Glutamatergic neuron (in vitro differentiated cells): ENCODE data around the gene SH3GL2. TPM values are rescaled to one million over a fixed set of nuclear protein-coding genes. Genes with fewer than 3 reads are reported as not detected.

Experiments
- DNase-seq: peaks from one replicate; pipeline ENCODE4 v3.0.0; 2022
- H3K27ac Mint-ChIP-seq: one replicate; pipeline ENCODE4 v1.8.0; 2020; ENCODE audit warnings: mild to moderate bottlenecking, mixed read lengths, inconsistent platforms; ENCODE audit not compliant: unreplicated experiment
- H3K27me3 Mint-ChIP-seq: one replicate; pipeline ENCODE4 v1.8.0; 2020; ENCODE audit warnings: mild to moderate bottlenecking, moderate library complexity, mixed read lengths, inconsistent platforms; ENCODE audit not compliant: unreplicated experiment
- H3K36me3 Mint-ChIP-seq: one replicate; pipeline ENCODE4 v1.8.0; 2020; ENCODE audit warnings: mild to moderate bottlenecking, mixed read lengths, inconsistent platforms; ENCODE audit not compliant: unreplicated experiment
- H3K4me1 Mint-ChIP-seq: one replicate; pipeline ENCODE4 v1.8.0; 2020; ENCODE audit warnings: mild to moderate bottlenecking, low read depth, mixed read lengths, inconsistent platforms; ENCODE audit not compliant: unreplicated experiment
- H3K4me3 Mint-ChIP-seq: one replicate; pipeline ENCODE4 v1.8.0; 2020; ENCODE audit warnings: mild to moderate bottlenecking, mixed read lengths, inconsistent platforms; ENCODE audit not compliant: unreplicated experiment
- H3K9me3 Mint-ChIP-seq: one replicate; pipeline ENCODE4 v1.8.0; 2020; ENCODE audit warnings: mild to moderate bottlenecking, moderate library complexity, mixed read lengths, inconsistent platforms; ENCODE audit not compliant: unreplicated experiment
- total RNA-seq: library from RNA; stranded (reverse); fragmentation: NEBNext Ultra II Directional; extraction: Animal tissue kit (Norgen Biotek cat#: 25700); gene quantifications from one replicate; pipeline ENCODE4 v1.2.1, GENCODE V29; 2021; ENCODE audit not compliant: unreplicated experiment
- TF ChIP-seq, protein P1 (sequence below): fragments of 200-600 bp; sonication (generic); IDR thresholded peaks from one replicate; pipeline ENCODE4 v1.5.0; 2021; ENCODE audit not compliant: partially characterized antibody, unreplicated experiment

Gene SH3GL2
- total RNA-seq, 1 donor from 2014 or later, result 8.1 TPM

DNA sequence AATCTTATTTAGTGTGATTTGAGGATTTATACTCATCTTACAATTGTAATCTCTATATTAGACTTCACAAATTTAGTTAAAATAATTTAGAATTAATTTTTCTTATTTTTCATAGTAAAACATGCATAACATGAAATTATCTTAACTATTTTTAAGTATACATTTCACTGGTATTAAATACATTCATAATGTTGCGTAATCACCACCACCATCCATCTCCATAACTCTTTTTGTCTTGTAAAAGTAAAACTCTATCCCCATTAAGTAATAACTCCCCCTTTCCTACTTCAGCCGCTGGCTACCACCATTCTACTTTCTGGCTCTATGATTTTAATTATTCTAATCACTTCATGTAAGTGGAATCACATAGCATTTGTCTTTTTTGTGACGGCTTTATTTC is 193.4 kb downstream of the SH3GL2 start:
- DNase-seq, result no peak
- no peak overlapping the region for H3K27ac Mint-ChIP-seq
- H3K4me3 Mint-ChIP-seq, result no peak overlapping the region
- peaks cover 2% of the 10 kb centered on the region for H3K27me3 Mint-ChIP-seq
- peaks cover 3% of the 10 kb centered on the region for H3K9me3 Mint-ChIP-seq
- TF ChIP-seq, protein P1, sequence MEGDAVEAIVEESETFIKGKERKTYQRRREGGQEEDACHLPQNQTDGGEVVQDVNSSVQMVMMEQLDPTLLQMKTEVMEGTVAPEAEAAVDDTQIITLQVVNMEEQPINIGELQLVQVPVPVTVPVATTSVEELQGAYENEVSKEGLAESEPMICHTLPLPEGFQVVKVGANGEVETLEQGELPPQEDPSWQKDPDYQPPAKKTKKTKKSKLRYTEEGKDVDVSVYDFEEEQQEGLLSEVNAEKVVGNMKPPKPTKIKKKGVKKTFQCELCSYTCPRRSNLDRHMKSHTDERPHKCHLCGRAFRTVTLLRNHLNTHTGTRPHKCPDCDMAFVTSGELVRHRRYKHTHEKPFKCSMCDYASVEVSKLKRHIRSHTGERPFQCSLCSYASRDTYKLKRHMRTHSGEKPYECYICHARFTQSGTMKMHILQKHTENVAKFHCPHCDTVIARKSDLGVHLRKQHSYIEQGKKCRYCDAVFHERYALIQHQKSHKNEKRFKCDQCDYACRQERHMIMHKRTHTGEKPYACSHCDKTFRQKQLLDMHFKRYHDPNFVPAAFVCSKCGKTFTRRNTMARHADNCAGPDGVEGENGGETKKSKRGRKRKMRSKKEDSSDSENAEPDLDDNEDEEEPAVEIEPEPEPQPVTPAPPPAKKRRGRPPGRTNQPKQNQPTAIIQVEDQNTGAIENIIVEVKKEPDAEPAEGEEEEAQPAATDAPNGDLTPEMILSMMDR, result no peak
- H3K36me3 Mint-ChIP-seq, result no peaks in the 10 kb centered on the region
- H3K4me1 Mint-ChIP-seq, result peaks cover 13% of the 10 kb centered on the region

DNA sequence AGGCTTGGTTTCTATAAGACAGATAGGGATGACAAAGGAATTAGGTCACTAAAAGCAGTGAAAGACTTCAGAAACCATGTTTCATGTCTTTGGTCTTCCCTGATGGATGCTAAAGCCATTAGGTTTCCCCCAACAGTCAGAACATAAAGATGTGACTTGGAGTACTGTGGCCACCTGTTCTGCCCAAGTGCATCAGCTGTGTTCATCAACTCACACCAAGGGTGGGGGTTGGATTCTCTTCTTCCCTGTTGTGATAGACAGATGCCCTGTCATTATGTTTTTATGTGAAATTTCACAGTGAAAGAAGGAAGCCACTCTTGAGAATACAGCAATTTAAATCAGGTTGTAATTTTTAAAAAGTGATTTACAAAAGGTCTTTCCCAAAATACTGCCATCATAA is 196.8 kb downstream of the SH3GL2 start:
- H3K4me1 Mint-ChIP-seq, result peaks cover 13% of the 10 kb centered on the region
- no peak overlapping the region for H3K4me3 Mint-ChIP-seq
- peaks cover 6% of the 10 kb centered on the region for H3K9me3 Mint-ChIP-seq
- H3K27ac Mint-ChIP-seq, result peak overlapping the region; percentile 56
- DNase-seq, result peak; percentile 24
- peaks cover 7% of the 10 kb centered on the region for H3K36me3 Mint-ChIP-seq
- TF ChIP-seq, protein P1, result no peak
- peaks cover 2% of the 10 kb centered on the region for H3K27me3 Mint-ChIP-seq

DNA sequence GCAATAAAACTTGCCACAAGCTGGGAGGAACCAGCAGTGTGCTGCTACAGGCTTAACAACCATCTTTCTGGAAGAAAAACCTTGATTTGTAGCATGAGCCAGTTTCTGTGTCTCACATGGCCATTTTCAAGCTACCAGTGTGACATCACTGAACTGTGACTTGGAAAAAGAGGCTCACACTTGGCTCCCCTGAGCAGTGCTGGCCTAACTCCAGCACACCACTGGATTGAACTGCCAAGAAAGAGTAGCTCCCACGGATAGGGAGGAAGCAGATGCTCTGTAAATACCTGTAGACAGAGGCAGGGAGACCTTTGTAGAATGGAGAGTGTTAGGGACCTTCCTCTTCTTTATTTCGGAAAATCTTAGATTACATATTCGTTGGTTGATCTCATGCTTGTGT is 197.9 kb downstream of the SH3GL2 start:
- TF ChIP-seq, protein P1, result no peak
- DNase-seq, result no peak
- Mint-ChIP-seq H3K4me1 (peaks cover 13% of the 10 kb centered on the region), H3K4me3 (no peak overlapping the region), H3K9me3 (peaks cover 6% of the 10 kb centered on the region), H3K27ac (no peak overlapping the region), H3K36me3 (peaks cover 7% of the 10 kb centered on the region), H3K27me3 (peaks cover 2% of the 10 kb centered on the region)

DNA sequence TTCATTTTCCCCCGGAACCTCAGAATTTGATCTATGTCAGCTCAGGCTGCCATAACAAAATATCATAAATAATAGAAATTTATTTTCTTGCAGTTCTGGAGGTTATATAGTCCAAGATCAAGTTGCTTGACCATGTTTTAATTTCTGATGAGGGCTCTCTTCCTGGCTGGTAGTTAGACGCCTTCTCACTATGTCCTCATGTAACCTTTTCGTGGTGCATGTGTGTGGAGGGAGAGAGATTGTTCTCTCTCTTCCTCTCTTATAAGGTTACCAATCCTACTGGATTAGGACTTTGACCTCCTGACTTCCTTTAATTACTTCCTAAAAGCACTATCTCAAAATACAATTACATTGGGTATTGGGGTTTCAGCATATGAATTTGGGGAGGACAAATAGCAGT is 198.6 kb downstream of the SH3GL2 start:
- Mint-ChIP-seq H3K27ac (no peak overlapping the region), H3K9me3 (peaks cover 6% of the 10 kb centered on the region), H3K36me3 (peaks cover 7% of the 10 kb centered on the region), H3K4me3 (no peak overlapping the region), H3K4me1 (peaks cover 13% of the 10 kb centered on the region), H3K27me3 (peaks cover 2% of the 10 kb centered on the region)
- DNase-seq, result no peak
- TF ChIP-seq, protein P1, result no peak

DNA sequence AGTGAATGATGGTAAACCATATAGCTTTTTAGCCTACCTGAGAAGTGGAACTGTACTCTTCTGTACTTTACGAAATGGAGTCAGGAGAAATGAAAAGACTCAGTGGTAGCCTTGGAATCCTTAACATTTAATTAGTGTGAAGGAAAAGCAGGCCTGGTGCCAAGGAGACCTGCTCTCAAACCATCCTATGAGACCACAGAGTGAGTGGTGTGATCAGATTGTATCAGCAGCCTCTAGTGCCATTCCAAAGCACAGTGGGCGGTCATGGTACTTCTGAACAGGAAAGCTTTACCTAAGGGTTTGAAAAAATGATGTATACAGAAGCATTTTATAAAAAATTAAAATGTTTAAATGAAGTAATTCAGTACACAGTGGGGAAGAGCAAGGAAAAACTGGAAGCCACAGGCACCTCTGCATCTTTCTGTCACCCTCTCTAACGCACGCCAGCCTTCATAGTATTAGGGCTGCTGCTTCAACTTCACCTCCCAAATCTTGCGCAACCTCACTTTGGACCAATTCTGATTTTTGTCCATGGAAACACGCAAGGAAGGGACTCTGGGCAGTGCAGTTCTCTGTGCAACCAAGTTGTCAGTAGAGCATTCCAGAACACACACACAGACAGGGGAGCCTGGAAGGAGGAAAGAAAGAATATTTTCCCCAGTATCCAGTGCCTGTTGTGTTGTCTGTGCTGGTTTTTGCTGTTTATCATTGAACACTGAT is 203.7 kb downstream of the SH3GL2 start:
- Mint-ChIP-seq H3K9me3 (peaks cover 1% of the 10 kb centered on the region), H3K4me1 (no peaks in the 10 kb centered on the region), H3K36me3 (peaks cover 7% of the 10 kb centered on the region), H3K4me3 (no peak overlapping the region), H3K27ac (no peak overlapping the region), H3K27me3 (no peaks in the 10 kb centered on the region)
- TF ChIP-seq, protein P1, result no peak
- no peak for DNase-seq
